ENCODE measurements around the gene RAD51B.
"Not testable (repeated sequence)": the region's sequence is repeated elsewhere in the genome, so short reads cannot be mapped to it uniquely, and the experiment has no call there.

RAD51B gene

DNA sequence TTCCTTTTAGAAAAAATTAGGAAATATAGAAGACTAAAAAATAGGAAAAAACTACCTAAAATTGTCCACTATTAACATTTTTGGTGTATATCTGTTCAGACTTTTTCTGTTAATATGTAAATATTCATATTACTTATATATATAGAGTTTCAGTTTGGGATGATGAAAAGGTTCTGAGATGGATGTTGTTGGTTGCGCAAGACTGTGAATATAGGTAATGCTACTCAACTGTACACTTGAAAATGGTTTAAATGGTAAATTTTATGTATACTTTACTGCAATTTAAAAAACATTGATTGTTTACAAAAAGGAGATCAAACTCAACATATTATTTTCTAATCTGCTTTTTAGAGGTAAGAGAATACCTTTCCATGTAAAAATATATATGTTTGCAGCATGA is 200.9 kb downstream of the RAD51B start:
- no peak for DNase-seq

DNA sequence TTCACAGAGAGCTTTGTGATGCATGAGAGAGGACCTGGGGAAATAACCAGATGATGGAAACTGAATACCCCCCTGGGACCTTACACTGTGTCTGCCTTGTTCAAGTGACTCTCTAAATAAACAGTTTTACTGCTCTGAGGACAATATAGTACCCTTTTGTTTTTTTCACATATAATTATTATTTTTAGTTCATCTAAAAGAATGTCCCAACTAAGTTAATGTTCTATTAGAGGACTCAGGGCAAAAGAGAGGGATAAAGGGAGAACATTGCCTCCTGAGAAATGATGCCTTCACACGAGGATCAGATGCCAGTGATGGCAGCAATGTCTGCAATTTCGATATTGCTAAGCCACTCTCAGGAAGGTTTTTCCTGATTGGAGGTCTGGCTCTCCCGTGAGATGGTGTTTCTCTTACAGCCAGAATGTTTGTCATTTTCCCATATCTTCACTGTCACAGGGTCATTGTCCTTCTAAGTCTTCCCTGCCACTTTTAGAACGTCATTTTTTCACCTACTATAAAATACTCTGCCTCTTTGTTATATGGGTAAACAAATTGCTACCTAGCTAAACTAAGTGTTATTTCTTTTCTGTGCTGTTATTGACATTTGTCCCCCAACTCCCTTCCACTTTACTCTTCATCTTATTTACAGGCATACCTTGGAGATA is 201.6 kb downstream of the RAD51B start:
- no peak for DNase-seq

DNA sequence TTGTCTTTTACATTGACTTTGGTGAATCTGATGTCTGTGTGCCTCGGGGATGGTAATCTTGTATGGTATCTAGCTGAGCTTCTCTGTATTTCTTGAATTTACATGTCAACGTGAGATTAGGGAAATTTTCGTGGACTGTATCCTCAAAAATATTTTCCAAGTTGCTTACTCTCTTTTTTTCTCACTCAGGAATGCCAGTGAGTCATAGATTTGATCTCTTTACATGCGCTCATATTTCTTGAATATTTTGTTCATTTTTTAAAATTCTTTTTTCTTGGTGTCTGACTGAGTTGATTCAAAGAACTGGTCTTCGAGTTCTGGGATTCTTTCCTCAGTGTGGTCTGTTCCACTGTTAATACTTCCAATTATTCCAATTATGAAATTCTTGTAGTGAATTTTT is 207.7 kb downstream of the RAD51B start:
- no peak for DNase-seq

DNA sequence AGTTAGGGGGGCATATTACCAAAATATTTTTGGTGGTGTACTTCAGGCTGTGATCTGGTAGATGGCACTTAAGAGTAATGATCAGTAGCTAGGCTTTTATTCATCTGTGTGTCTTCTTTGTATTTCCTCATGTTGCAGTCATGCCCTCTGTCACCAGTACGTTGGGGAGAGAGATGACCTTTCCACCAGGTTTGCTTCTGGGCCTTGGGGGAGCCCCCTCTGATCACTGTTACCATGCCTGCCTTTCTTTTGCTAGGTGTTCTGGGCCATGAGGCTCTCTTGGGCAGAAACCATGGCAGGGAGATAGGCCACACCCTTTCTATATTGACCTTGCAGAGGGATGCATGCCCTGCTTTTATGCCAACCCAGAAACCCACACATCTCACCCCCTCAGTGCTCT is 208.5 kb downstream of the RAD51B start:
- no peak for DNase-seq

DNA sequence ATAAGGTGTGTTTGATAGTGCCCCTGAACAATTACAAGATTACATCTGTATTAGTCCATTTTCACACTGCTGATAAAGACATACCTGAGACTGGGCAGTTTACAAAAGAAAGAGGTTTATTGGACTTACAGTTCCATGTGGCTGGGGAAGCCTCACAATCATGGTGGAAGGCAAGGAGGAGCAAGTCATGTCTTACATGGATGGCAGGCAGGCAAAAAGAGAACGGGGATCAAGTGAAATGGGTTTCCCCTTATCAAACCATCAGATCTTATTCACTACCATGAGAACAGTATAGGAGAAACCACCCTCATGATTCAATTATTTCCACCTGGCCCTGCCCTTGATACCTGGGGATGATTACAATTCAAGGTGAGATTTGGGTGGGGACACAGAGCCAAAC is 211.4 kb downstream of the RAD51B start:
- not testable (repeated sequence) for DNase-seq

DNA sequence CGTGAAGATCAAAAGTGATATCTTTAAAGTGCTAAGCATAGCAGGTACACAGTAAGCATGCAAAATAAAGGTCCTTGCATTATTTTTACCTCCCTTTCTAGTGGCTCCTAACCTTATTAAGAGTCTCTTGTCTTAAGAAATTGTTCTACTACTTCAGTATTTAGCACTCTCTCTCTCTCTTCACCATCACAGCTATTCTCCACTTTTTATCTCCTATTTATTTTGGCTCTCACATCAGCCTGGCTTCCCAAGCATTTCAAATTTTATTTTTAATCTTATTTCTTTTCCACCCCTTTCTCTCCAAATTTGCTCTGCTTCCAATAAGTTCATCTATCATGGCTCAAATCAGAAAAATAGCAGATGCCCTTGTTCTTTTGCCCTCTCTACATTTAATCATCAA is 212.6 kb downstream of the RAD51B start:
- no peak for DNase-seq

DNA sequence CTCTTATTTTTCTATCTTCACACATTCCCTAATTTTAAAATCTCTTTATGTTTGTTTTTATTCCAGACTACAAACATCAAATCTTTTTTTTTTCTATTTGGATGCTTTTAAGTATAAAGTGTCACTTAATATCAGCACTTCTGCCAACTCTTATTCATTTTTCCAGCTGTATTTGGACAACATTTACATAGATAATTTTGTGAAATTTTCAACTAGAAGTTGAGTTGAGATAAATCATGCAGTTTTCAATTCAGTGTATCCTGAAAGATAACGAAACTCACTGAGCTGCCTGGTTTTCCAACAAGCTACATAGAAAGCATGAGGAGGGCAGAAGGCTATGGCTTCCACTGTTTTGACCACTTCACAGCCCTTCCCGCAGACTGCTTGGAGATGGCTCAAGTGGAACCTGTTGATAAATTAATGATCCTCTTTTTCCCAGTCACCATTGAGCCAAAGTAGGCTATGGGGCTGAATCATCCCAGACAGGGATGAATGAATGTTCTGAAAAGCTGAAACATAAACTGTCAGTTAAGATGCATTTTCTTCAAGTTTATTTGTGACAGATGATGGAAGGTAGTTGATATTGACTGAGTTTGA is 213.9 kb downstream of the RAD51B start:
- no peak for DNase-seq

DNA sequence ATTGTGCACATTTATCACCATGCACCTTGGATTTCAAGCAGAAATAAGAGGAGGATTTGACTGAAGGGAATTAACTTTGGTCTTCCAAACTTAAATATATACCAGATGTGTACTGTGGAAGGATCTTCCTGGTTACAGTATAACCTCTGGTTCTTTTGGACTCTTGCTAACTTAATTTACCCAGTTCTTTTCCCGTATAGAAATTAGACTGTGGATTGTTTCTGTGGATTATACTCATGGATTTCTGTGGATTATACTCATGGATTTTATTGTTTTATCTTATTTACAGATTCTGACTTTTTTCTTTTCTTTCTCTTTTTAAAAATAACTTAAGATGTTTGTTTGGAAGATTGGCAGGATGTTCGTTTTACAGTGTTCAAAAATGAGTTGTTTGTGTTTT is 215.3 kb downstream of the RAD51B start:
- DNase-seq, result no peak

DNA sequence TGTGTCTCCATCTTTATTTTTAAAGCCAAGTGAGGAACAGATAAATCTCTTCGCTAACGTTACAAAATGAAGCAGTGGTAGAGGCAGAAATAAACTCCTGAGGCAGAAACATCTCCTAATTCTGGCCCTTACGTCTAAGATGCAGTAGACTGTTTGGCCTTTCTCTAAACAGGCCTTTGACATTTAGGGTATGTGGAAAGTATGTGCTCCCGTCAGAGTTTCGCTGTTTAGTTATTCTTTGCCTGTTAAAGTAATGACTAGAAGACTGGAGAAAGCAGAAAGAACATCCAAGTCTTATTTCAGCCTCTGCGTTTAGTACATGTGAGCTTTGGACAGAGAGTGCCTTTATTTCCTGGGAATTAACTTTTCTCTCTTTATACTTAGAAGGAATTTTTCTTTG is 216.6 kb downstream of the RAD51B start:
- DNase-seq, result no peak

DNA sequence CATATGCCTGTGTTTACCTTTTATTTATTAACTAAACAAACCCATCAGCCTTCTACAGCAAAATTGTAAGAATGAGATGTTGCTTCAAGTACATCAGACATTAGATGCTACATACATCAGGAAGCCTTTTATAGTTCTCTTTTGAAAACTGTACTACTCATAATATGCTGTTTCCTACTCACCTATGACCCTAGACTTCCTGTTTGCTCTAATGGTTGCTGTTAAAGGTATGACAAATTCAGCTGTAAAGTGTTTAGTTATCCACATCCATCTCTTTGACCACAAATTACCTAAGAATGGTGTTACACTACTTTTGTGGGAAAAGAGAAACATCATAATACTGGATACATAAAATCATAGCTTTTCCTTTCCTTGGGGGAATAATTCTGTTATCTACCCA is 220.0 kb downstream of the RAD51B start:
- DNase-seq, result no peak

DNA sequence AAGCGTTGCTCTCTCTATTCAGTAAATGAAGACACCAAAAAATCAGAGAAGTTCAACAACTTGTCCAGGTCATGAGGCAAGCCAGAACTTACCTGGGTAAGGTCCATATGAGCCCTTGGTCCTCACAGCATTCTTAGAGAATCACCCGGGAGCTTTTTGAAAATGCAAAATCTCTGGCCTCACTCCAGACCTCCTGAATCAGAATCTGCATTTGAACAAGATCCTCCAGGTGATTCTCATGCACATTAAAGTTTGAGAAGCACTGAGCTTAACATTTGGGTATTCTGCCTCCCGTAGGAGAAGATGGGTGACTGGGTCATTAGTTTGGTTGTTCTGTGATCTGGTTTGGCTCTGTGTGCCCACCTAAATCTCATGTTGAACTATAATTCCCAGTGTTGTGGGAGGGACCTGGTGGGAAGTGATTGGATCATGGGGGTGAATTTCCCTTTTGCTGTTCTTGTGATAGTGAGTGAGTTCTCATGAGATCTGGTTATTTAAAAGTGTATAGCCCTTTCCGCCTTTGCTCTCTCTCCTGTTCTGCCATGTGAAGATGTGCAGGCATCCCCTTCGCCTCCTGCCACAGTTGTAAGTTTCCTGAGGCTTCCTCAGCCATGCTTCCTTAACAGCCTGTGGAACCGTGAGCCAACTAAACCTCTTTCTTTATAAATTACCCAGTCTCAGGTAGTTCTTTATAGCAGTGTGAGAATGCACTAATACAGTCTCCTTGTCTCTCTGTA is 221.2 kb downstream of the RAD51B start:
- DNase-seq, result no peak

DNA sequence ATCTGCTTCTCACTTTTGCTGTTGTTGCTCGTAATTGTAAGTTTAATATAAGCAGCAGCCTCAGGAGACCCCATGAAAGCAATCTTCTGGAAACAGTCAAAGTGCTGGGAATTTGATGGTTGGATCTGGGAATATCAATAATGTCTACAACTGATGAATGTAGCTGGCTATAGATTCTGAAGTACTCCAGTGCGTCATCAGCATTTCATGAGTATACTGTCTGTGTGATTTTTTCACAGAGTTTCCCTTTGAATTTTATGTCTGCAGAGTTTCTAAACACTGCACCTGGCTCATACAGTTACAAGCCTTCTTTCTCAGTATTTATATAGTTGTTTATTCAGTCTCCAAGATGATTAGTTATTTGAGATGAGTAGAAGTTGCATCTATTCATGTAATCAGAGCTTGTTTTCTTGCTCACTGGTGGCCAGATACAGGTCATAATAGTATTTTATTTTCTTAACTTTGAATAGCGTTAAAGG is 222.3 kb downstream of the RAD51B start:
- no peak for DNase-seq

DNA sequence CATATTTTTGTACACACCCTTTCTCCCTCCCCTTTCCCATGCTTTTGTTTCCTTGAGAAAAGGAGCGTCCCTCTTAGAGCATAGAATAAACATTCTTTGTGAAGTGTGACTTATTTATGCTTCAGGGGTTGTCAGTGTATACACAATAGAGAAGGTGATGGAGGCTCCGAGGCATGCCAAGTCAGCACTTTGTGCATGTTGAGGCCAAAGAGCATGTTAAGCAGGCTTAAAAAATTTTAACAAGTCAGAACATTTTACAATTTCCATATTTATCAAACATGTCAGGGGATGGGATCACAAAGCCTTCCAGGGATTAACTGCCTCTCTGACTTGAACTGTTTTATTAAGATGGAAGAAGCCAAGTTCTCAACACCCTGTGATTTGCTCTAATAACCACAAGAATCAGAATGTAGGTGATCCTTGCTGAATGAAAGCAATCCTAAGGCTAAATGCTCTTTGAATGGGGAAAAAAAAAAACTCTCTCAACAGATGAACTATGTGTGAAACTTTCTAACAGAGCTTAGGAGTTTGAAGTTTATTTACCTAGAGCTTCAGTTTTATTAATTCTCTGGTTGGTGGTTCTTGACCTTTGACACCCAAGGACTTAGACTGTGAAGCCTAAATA is 223.1 kb downstream of the RAD51B start:
- no peak for DNase-seq

DNA sequence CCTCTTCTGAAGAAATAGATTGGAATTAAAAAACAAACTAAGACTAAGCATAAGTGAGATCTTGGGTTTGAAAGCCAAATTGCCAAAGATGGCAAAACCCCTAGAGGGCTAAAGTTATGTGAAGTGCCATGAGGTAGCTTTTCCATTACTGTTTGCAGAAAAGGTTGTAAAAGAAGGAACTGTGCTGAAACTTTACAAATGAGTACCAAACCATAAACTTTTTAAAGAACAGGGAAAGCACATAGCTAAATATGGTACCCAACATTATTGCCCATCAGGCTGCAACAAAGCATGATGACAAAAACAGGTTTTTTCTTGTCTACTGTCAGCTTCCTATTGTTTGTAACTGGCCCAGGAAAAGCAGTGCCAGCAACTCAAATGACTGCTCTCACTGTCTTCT is 224.2 kb downstream of the RAD51B start:
- no peak for DNase-seq

DNA sequence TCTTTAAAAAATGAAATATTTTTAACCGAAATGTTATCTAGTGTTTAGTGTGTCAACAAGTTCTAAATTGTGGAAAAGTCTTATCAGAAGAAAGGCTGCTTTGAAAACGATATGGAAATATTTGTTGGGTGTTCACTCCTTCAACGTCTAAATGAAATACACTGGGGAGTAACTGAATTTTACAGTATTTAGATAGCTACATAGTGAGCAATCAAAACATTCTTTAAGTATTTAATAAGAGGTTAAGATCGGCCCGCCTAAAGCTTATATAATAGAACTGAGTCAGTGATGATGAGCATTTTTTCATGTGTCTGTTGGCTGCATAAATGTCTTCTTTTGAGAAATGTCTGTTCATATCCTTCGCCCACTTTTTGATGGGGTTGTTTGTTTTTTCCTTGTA is 228.3 kb downstream of the RAD51B start:
- DNase-seq, result no peak

DNA sequence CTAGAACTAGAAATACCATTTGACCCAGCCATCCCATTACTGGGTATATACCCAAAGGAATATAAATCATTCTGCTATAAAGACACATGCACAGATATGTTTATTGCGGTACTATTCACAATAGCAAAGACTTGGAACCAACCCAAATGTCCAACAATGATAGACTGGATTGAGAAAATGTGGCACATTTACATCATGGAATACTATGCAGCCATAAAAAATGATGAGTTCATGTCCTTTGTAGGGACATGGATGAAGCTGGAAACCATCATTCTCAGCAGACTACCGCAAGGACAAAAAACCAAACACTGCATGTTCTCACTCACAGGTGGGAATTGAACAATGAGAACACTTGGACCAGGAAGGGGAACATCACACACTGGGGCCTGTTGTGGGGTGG is 229.2 kb downstream of the RAD51B start:
- DNase-seq, result not testable (repeated sequence)

DNA sequence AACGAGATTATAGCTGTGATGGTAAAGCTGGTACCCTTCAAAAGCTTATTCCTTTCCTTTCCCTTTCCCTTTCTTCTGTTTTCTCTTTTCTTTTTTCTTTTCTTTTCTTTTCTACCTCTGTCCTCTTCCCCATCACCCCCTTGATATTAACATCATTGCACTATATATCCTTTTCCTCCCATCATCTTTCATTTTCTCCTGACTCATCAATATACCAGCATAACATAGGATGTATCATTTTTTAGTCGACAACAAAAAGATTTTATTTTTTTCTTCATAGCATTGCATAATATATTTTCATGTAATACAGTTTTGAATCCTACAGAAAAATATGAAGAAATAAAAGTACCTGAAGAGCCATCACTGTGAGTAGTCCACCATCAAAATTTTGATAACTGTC is 230.6 kb downstream of the RAD51B start:
- DNase-seq, result no peak

DNA sequence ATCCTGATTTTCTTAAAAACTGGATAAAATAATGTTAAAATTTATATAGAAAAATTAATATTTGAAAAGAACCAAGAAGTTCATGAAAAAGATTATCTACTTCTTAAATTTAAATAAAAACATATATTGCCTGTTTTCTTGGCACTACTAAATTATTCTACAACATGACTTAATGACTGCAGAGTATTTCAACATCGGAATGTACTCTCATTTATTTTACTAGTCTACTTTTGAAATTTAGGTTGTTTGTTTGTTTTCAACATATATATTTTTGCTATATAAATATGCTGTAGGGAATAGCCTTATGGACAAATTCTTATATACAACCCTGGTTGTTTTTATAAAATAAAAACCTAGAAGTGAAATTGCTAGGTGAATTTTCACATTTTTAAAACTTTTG is 231.6 kb downstream of the RAD51B start:
- no peak for DNase-seq

DNA sequence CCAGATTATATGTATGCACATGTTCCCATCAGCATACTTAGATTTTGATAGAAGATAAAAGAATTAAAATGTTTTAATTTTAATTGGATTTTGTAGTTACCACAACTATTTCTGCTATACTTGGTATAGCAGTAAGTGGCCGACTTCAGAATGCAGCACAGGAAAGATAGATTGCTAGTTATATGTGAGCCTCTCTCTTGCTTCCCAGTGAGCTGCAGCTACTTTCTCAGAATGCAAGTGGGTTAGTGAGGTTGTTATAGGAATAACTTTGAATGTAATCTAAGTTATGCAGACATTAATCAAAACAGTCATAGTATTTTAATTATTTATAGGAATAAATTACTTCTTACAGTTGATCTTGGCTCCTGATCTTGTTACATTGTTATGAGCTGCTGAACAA is 240.6 kb downstream of the RAD51B start:
- no peak for DNase-seq

DNA sequence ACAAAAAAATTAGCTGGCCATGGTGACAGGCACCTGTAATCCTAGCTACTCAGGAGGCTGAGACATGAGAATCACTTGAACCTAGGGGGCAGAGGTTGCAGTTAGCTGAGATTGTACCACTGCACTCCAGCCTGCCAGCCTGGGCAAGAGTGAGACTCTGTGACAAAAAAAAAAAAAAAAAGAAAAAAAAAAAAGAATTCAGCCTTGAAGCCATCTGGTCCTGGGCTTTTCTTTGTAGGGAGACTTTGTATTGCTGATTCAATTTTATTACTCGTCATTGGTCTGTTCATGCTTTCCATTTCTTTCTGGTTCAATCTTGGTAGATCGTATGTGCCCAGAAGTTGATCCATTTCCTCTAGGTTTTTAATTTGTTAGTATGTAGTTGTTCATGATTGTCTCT is 243.1 kb downstream of the RAD51B start:
- no peak for DNase-seq

DNA sequence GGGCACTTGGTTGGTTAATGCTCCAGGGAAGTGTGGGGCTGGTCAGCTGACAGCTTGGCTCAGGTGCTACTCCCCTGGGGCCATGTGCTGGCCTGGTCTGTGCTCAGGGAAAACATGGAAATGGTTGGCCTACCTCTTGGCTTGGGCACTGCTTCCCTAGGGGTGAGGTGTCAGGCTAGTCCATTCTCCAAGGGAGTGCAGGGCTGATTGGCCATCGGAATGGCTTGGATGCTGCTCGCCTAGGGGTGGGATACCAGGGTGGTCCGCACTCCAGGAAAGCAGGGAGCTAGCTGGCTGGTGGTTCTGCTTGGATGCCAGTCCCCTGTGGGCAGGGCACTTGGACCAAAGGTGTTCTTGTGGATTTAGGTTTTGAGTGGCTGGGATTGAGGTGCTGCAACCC is 245.7 kb downstream of the RAD51B start:
- DNase-seq, result no peak

DNA sequence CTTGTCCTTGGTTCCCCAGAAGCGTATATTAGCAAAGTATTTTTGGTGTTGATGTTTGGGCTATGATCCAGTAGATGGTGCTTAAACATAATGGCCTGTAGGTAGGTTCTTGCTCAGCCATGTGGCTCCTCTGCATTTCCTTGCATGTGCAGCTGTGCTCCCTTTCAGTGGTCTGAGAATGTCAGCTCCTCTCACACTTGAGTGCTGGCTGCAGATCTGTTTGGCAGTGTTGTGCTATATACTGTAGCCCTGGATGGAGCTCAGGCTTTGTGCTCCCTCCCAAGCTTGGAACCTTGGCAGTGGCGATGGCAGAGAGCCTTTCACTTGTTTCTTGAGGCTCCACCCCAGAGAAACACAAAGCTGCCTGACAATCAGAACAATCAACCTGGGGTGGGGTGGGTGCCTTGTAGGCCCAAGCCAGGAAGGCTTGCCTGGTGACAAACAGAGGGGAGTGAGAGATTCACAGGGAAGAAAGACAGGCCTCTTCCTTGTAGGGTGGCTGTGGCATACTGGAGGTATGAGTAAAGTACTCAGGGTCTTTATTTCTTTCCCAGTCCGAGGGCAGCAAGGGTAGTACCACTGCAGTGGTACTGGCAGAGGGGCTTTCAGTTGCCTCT is 255.3 kb downstream of the RAD51B start:
- no peak for DNase-seq
